Measurements from ENCODE around the gene MEI1. TPM values are rescaled to one million over a fixed set of nuclear protein-coding genes. Genes with fewer than 3 reads are reported as not detected.
A peak's percentile ranks its signal among the peaks of the same experiment; 100 is the strongest.

The MEI1 gene
- total and polyA plus RNA-seq, 9 of the 15 experiments (the other 6 are each of a cell fraction or from before 2014, with no cell fraction given), result 0.08 to 0.68 (median 0.18) TPM; not detected in 2

- TF ChIP-seq ARID3A (IDR thresholded peaks at IDR 0.05; ENCODE audit: borderline replicate concordance, low read depth, low read length) (no peak), TEAD1 (CRISPR knock-in tag; IDR thresholded peaks at IDR 0.05) (peak; percentile 87 to 88; a peak in 3 of 4 replicates), KDM4B (IDR thresholded peaks at IDR 0.05; ENCODE audit: borderline replicate concordance in 2 of 2, low read depth in 1 of 2) (no peak), PYGO2 (tag; IDR thresholded peaks at IDR 0.05) (no peak), ZNF253 (CRISPR knock-in tag; conservative IDR thresholded peaks at IDR 0.05) (no peak), ZNF384 (IDR thresholded peaks at IDR 0.05; ENCODE audit: low read depth, low read length) (no peak), ZKSCAN1 (IDR thresholded peaks at IDR 0.05; ENCODE audit: low read depth, low read length) (no peak), CGGBP1 (CRISPR knock-in tag; IDR thresholded peaks at IDR 0.05) (no peak), ZNF785 (CRISPR knock-in tag; IDR thresholded peaks at IDR 0.05) (no peak), IRF9 (tag; IDR thresholded peaks at IDR 0.05) (no peak), ATF7 (IDR thresholded peaks at IDR 0.05) (no peak), CBFB (CRISPR knock-in tag; IDR thresholded peaks at IDR 0.05) (no peak), SMAD3 (CRISPR knock-in tag; conservative IDR thresholded peaks at IDR 0.05) (no peak), USF1 (CRISPR knock-in tag; IDR thresholded peaks at IDR 0.05) (no peak), NFXL1 (CRISPR knock-in tag; IDR thresholded peaks at IDR 0.05) (no peak), TSHZ1 (CRISPR knock-in tag; IDR thresholded peaks at IDR 0.05) (no peak), ZNF263 (CRISPR knock-in tag; IDR thresholded peaks at IDR 0.05; ENCODE audit: borderline replicate concordance) (no peak), FOXP4 (CRISPR knock-in tag; IDR thresholded peaks at IDR 0.05; ENCODE audit: borderline replicate concordance) (no peak), PHF8 (IDR thresholded peaks at IDR 0.05; ENCODE audit: borderline replicate concordance, low read length) (no peak)
Measured at GRCh38 chr22:41697126-41697775, 2.1 kb upstream of the MEI1 start (continued).

Data from K562 (cell line).